ENCODE results near the gene GPX8. TPM values are rescaled to one million over a fixed set of nuclear protein-coding genes. Genes with fewer than 3 reads are reported as not detected.

The GPX8 gene
- total RNA-seq, 1 experiment from 2014 or later = not detected

DNA sequence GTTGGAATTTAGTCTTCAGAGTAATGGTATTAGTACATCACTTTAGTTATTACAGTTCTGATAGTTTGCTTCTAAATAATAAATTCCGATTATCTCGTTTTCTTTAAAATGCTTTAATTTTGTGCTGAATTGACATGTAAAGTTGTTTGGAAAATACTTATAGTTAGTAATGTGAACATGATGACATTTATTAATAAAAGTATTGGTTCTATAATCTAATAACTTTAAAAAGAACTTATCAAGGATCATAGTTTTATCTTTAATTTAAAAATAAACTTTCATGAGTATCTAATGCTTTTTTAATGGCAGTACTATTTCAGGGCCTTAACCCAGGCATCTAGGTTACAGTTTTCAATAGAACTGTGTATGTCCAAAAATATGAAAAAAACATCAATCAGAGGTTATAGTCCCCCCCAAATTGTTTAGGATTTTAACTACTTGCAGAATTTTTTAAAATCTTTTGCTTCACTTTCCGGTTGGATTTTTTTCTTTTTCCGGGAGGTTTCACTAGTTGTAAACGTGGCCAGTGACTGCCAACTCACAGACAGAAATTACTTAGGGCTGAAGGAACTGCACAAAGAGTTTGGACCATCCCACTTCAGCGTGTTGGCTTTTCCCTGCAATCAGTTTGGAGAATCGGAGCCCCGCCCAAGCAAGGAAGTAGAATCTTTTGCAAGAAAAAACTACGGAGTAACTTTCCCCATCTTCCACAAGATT lies 680 bp downstream of the GPX8 start:
- no peak overlapping the region for H3K27ac ChIP-seq (ENCODE audit: low read length)
- no peaks in the 10 kb centered on the region for H3K4me1 ChIP-seq (ENCODE audit: low read length)
- H3K9me2 ChIP-seq (replicated peaks; ENCODE audit: insufficient read depth, low read length) = no peaks in the 10 kb centered on the region
- DNase-seq = no peak
- no peaks in the 10 kb centered on the region for H3K79me2 ChIP-seq (ENCODE audit: low read length)
- no peak overlapping the region for H3K4me2 ChIP-seq (ENCODE audit: low read depth, low read length, poor library complexity, severe bottlenecking)
- H3K4me3 ChIP-seq (ENCODE audit: low read length) = no peak overlapping the region
- H3K36me3 ChIP-seq (ENCODE audit: insufficient read depth, low read length) = no peaks in the 10 kb centered on the region
- H3K27me3 ChIP-seq (ENCODE audit: low read length) = no peaks in the 10 kb centered on the region
- no peaks in the 10 kb centered on the region for H3K9me3 ChIP-seq (ENCODE audit: low read length)
- H3K9ac ChIP-seq (ENCODE audit: low read length) = no peak overlapping the region
- no peaks in the 10 kb centered on the region for H4K20me1 ChIP-seq (ENCODE audit: insufficient read depth, low read depth, low read length)
- H2AFZ ChIP-seq (ENCODE audit: low read length) = no peak overlapping the region

DNA sequence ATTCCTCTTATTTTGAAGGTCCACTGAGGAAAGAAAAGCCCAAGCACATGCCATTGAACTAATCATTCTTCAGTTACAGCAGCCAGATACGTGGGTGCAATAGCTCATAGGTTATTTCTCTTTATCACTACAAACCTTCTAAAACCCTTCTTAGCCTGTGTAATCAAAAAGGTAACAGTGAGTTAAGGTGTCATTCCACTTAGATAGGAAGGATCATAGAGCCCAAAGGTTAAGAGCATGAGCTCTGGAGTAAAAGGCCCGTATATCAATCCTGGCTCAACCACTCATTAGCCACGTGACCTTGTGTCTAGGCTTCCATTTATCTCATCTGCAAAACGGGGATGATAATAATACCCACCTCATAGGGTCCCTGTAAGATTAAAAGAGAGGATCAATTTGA lies 2.7 kb downstream of the GPX8 start:
- H4K20me1 ChIP-seq (ENCODE audit: insufficient read depth, low read depth, low read length) = no peaks in the 10 kb centered on the region
- H3K4me3 ChIP-seq (ENCODE audit: low read length) = no peak overlapping the region
- no peaks in the 10 kb centered on the region for H3K9me3 ChIP-seq (ENCODE audit: low read length)
- H2AFZ ChIP-seq (ENCODE audit: low read length) = no peak overlapping the region
- no peaks in the 10 kb centered on the region for H3K36me3 ChIP-seq (ENCODE audit: insufficient read depth, low read length)
- no peak for DNase-seq
- H3K9me2 ChIP-seq (replicated peaks; ENCODE audit: insufficient read depth, low read length) = no peaks in the 10 kb centered on the region
- H3K4me2 ChIP-seq (ENCODE audit: low read depth, low read length, poor library complexity, severe bottlenecking) = no peak overlapping the region
- no peak overlapping the region for H3K27ac ChIP-seq (ENCODE audit: low read length)
- H3K79me2 ChIP-seq (ENCODE audit: low read length) = no peaks in the 10 kb centered on the region
- H3K9ac ChIP-seq (ENCODE audit: low read length) = no peak overlapping the region
- no peaks in the 10 kb centered on the region for H3K27me3 ChIP-seq (ENCODE audit: low read length)
- no peaks in the 10 kb centered on the region for H3K4me1 ChIP-seq (ENCODE audit: low read length)

DNA sequence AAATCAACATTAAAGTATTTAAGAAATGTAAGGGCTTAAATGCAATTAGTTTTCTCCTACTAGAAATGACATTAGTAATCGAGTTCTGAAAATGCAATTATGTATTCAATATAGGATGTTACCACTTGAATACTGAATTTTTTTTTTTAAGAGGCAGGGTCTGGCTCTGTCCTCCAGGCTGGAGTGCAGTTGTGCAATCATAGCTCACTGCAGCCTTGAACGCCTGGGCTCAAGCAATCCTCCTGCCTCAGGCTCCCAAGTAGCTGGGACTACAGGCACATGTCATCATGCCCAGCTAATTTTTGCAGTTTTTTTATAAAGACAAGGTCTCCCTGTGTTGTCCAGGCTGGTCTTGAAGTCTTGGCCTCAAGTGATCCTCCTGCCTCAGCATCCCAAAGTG lies 11.5 kb downstream of the GPX8 start:
- DNase-seq = no peak
- peaks cover 35% of the 10 kb centered on the region for H3K4me1 ChIP-seq (ENCODE audit: low read length)
- H3K79me2 ChIP-seq (ENCODE audit: low read length) = no peaks in the 10 kb centered on the region
- H3K9me2 ChIP-seq (replicated peaks; ENCODE audit: insufficient read depth, low read length) = no peaks in the 10 kb centered on the region
- H3K9me3 ChIP-seq (ENCODE audit: low read length) = no peaks in the 10 kb centered on the region
- H2AFZ ChIP-seq (ENCODE audit: low read length) = no peak overlapping the region
- H4K20me1 ChIP-seq (ENCODE audit: insufficient read depth, low read depth, low read length) = no peaks in the 10 kb centered on the region
- H3K27me3 ChIP-seq (ENCODE audit: low read length) = no peaks in the 10 kb centered on the region
- no peak overlapping the region for H3K4me2 ChIP-seq (ENCODE audit: low read depth, low read length, poor library complexity, severe bottlenecking)
- H3K4me3 ChIP-seq (ENCODE audit: low read length) = no peak overlapping the region
- no peak overlapping the region for H3K9ac ChIP-seq (ENCODE audit: low read length)
- no peaks in the 10 kb centered on the region for H3K36me3 ChIP-seq (ENCODE audit: insufficient read depth, low read length)
- H3K27ac ChIP-seq (ENCODE audit: low read length) = no peak overlapping the region

DNA sequence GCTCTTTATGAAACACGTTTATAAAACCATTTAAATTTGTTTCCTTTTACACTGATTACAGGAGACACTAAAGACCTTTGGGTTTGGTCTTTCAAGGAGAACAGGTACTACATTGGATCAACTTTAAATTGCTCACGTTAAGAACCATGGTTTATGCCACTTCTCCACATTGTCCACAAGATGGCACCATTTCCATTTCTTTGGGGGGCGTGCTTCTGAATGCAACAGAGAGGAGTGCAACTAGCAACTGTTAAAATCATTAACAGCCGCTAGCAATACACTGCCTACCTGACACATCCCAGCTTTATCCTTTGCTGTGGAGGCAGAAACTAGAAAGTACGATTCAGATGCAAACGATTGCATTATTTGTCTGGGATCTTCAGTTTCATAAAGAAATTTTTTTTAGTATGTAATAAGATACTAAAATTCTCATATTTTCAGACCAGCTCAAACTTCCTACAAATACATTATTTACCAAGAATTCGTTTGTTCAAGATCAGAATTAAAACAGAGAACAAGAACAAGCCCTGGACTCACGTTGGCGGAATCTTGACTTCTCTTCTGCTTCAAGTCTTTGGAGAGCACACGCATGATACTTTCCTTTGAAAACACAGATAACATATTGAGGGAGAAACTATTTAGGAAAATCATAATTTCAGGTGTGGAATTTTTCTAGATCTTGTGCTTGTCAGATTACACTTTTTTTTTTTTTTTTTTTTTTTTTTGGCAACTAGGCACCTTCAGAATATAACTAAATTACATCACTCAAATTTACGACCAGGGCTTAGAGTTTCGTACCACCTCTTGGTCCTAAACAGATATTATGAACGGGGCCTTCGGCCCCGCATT lies 12.3 kb downstream of the GPX8 start:
- Histone ChIP-seq H3K79me2 (ENCODE audit: low read length) (no peaks in the 10 kb centered on the region), H4K20me1 (ENCODE audit: insufficient read depth, low read depth, low read length) (no peaks in the 10 kb centered on the region), H3K4me1 (ENCODE audit: low read length) (peaks cover 43% of the 10 kb centered on the region), H3K27me3 (ENCODE audit: low read length) (no peaks in the 10 kb centered on the region), H3K4me2 (ENCODE audit: low read depth, low read length, poor library complexity, severe bottlenecking) (peak overlapping the region; percentile 95), H2AFZ (ENCODE audit: low read length) (no peak overlapping the region; the same call in 1 of the 2 replicates), H3K36me3 (ENCODE audit: insufficient read depth, low read length) (no peaks in the 10 kb centered on the region), H3K9ac (ENCODE audit: low read length) (peak overlapping the region; percentile 44), H3K4me3 (ENCODE audit: low read length) (peak overlapping the region; percentile 73), H3K9me2 (replicated peaks; ENCODE audit: insufficient read depth, low read length) (no peaks in the 10 kb centered on the region), H3K9me3 (ENCODE audit: low read length) (no peaks in the 10 kb centered on the region), H3K27ac (ENCODE audit: low read length) (no peak overlapping the region)
- peak; percentile 93 for DNase-seq

- H3K36me3 ChIP-seq (ENCODE audit: insufficient read depth, low read length) = no peaks in the 10 kb centered on the region
These were observed 13.1 kb downstream of the GPX8 start, which contains the start of gene CDC20B for GRCh38 chr5:55172937-55173686. CDC20B (minus strand) TSS chr5:55173177; CDS start chr5:55173000, 177 bp downstream.

GRCh38 chr5:55173687-55174230 lies 13.8 kb downstream of the GPX8 start:
- DNase-seq = no peak
- Histone ChIP-seq H3K9ac (ENCODE audit: low read length) (peak overlapping the region; percentile 69), H3K27me3 (ENCODE audit: low read length) (no peaks in the 10 kb centered on the region)

More at GRCh38 chr5:55172937-55173686, 13.1 kb downstream of the GPX8 start, which contains the start of gene CDC20B:
- H3K4me2 ChIP-seq (ENCODE audit: low read depth, low read length, poor library complexity, severe bottlenecking) = peak within 1 kb of the TSS; percentile 95
- H2AFZ ChIP-seq (ENCODE audit: low read length) = peak within 1 kb of the TSS; percentile 99
- no peaks in the 10 kb centered on the region for H3K79me2 ChIP-seq (ENCODE audit: low read length)
- no peaks in the 10 kb centered on the region for H4K20me1 ChIP-seq (ENCODE audit: insufficient read depth, low read depth, low read length)
- H3K9me2 ChIP-seq (replicated peaks; ENCODE audit: insufficient read depth, low read length) = no peaks in the 10 kb centered on the region
- peak; percentile 92 for DNase-seq
- H3K27me3 ChIP-seq (ENCODE audit: low read length) = no peaks in the 10 kb centered on the region
- H3K9me3 ChIP-seq (ENCODE audit: low read length) = no peaks in the 10 kb centered on the region
- H3K9ac ChIP-seq (ENCODE audit: low read length) = peak within 1 kb of the TSS; percentile 69
- peak within 1 kb of the TSS; percentile 73 for H3K4me3 ChIP-seq (ENCODE audit: low read length)
- peaks cover 46% of the 10 kb centered on the region for H3K4me1 ChIP-seq (ENCODE audit: low read length)
- H3K27ac ChIP-seq (ENCODE audit: low read length) = no peak within 1 kb of the TSS

GRCh38 chr5:55175781-55176175 lies 15.8 kb downstream of the GPX8 start:
- Histone ChIP-seq H3K27ac (ENCODE audit: low read length) (no peak overlapping the region), H2AFZ (ENCODE audit: low read length) (no peak overlapping the region; the same call in 1 of the 2 replicates), H3K4me3 (ENCODE audit: low read length) (peak overlapping the region; percentile 66; the same call in 1 of the 2 replicates), H3K36me3 (ENCODE audit: insufficient read depth, low read length) (no peaks in the 10 kb centered on the region), H3K9me3 (ENCODE audit: low read length) (no peaks in the 10 kb centered on the region), H3K27me3 (ENCODE audit: low read length) (no peaks in the 10 kb centered on the region), H3K9ac (ENCODE audit: low read length) (0 out of 2 replicates have a peak overlapping the region, but pooled peaks have one; percentile 53), H4K20me1 (ENCODE audit: insufficient read depth, low read depth, low read length) (no peaks in the 10 kb centered on the region), H3K9me2 (replicated peaks; ENCODE audit: insufficient read depth, low read length) (no peaks in the 10 kb centered on the region), H3K4me1 (ENCODE audit: low read length) (peaks cover 46% of the 10 kb centered on the region), H3K79me2 (ENCODE audit: low read length) (no peaks in the 10 kb centered on the region), H3K4me2 (ENCODE audit: low read depth, low read length, poor library complexity, severe bottlenecking) (peak overlapping the region; percentile 85)
- no peak for DNase-seq

More at GRCh38 chr5:55173687-55174230, 13.8 kb downstream of the GPX8 start:
- peak overlapping the region; percentile 68 for H3K4me3 ChIP-seq (ENCODE audit: low read length)
- no peaks in the 10 kb centered on the region for H4K20me1 ChIP-seq (ENCODE audit: insufficient read depth, low read depth, low read length)
- H2AFZ ChIP-seq (ENCODE audit: low read length) = peak overlapping the region; percentile 99
- H3K4me2 ChIP-seq (ENCODE audit: low read depth, low read length, poor library complexity, severe bottlenecking) = peak overlapping the region; percentile 95
- no peaks in the 10 kb centered on the region for H3K9me3 ChIP-seq (ENCODE audit: low read length)
- H3K9me2 ChIP-seq (replicated peaks; ENCODE audit: insufficient read depth, low read length) = no peaks in the 10 kb centered on the region
- H3K36me3 ChIP-seq (ENCODE audit: insufficient read depth, low read length) = no peaks in the 10 kb centered on the region
- peaks cover 46% of the 10 kb centered on the region for H3K4me1 ChIP-seq (ENCODE audit: low read length)
- H3K27ac ChIP-seq (ENCODE audit: low read length) = no peak overlapping the region
- H3K79me2 ChIP-seq (ENCODE audit: low read length) = no peaks in the 10 kb centered on the region

Data from Karpas-422 (cell line).